Activated CD8-positive, alpha-beta memory T cell treated with anti-CD3 and anti-CD28 coated beads, Interleukin-2, amount 50 U/mL, for 1 hour (primary cell): ENCODE data around the gene CFAP97.

Experiments
- DNase-seq: peaks from one replicate; pipeline ENCODE4 v3.0.0-alpha.2; 2020; ENCODE audit errors: extremely low read depth

CFAP97 gene

DNA sequence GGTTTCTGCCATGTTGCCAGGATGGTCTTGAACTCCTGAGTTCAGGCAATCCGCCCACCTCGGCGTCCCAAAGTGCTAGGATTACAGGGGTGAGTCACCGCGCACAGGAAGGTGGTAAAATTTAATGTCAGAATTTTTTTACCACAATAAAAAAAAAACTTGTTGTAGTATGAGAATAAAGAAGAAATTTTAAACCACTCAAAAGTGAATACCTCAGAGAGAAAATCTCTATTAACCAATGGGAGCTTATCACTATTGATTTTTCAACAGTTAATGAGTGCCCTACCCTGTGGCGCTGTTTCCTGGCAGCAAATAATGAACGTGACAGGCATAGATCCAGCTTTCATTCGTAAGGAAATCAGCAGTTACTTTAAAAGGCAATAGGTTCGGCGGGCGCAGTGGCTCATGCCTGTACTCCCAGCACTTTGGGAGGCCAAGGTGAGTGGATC lies 93.4 kb downstream of the CFAP97 start:
- DNase-seq, result no peak

GRCh38 chr4:185109736-185110135 lies 94.1 kb downstream of the CFAP97 start:
- no peak for DNase-seq
